ENCODE data around the gene A3GALT2. TPM values are rescaled to one million over a fixed set of nuclear protein-coding genes. Genes with fewer than 3 reads are reported as not detected.
"Not testable (repeated sequence)": the region's sequence is repeated elsewhere in the genome, so short reads cannot be mapped to it uniquely, and the experiment has no call there.

A3GALT2 gene
- total RNA-seq, 1 donor from 2014 or later, result not detected

DNA sequence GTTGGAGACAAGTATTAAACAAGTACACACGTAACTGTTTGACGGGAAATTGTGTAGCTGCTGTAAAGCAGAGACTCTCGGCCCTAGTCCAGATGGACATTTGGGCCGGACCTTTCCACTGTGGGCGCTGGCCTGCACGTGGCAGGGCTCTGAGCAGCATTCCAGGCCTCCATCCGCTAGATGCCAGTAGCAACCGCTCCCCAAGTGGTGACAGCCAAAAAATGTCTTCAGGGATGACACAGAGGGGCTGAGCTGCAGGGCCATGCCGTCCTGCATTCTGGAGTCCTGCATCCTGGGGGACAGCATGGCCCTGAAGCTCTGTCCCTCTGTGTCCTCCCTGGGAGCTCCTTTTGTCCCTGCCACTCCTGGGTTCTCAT lies 24.8 kb downstream of the A3GALT2 start:
- intact Hi-C loops (cut with micrococcal nuclease), result loop anchor here (5.0 kb wide), 1 partner anchor 169 kb away; no protein-coding TSS in a partner anchor

DNA sequence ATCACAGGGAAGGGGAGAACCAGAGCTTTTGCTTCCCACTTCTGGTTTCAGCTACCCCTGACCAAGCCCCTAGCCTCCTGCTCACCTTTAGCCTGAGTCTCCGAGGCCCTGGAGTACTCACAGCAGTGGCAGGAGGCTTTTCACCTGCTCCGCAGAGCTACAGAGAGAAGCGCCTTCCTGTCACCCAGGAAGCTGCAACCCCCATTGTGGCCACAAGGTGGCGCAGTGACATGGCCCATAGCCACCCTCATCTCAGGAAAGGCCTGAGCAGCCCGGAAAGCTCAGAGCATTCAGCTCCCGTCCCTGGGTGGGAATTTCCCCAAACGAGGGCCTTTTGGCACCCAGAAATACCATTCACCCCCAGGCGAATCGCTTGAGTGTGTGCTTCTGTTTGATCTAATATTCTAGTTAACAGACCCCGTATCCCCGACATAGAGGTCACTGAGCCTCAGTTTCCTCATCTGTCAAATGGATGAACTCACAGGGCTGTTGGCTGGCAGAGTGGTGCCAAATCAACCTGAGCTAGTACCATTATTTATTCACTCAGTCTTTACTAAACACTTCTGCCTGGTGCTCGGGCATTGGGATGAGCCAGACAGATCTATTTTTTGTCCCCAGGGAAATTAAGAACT lies 25.3 kb downstream of the A3GALT2 start:
- intact Hi-C loops (cut with micrococcal nuclease), result loop anchor here (1.0 to 5.0 kb wide), 8 partner anchors 39 to 318 kb away; partner anchors contain the start of gene ZNF362

DNA sequence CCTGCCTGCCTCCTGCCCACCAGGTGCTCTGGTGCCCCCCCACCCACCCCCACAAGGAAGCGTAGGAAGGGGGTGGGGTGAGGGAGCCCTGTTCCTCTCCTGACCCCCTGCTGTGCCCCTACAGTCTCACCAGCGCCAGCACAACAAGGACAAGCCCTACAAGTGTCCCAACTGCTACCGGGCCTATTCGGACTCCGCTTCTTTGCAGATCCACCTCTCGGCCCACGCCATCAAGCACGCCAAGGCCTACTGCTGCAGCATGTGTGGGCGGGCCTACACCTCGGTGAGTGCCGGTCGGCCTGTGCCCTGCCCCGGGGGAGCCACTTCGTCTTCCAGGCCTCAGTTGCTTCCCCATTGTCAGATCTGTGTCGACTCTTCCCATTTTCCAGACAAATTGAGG lies 25.9 kb downstream of the A3GALT2 start:
- intact Hi-C loops (cut with micrococcal nuclease), result loop anchor here (1.0 to 5.0 kb wide), 8 partner anchors 38 to 318 kb away; partner anchors contain the start of gene ZNF362

DNA sequence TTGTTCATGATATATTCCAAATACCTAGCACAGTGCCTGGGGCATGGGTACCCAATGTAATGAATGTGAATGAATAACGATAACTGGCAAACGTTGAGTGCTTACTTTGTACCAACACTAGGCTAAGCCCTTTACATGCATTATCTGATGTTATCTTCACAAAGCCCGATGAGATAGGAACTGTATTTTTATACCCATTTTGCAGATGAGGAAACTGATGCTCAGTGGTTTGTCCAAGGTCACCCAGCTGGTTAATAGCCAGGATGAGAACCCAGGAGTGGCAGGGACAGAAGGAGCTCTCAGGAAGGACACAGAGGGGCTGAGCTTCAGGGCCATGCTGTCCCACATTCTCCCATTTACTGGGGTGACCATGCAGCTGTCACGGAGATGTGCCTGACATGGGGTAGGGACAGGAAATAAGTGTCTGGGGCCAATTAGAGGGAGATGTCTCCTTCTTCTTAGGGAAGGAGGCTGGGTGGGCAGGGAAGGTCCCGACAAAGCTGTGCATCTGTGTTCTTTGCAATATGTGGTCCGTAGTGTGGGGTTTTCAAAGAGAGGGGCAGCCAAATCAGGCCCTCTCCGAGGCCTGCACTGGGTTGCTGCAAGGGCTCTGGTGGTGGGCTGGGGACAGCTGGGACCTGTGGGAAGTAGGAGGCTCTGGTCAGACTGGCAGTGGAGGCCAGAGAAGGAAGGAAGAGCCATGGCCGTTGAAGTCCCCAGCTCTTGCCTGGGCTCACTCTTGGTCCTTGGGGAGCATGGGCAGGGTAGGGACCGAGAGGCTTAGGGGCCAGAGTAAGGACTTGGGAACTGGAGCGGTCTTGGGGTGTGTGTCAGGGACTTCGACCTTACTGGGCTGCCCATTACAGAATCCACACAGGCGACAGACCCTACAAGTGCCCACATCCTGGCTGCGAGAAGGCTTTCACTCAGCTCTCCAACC lies 26.6 kb downstream of the A3GALT2 start:
- intact Hi-C loops (cut with micrococcal nuclease), result loop anchor here (1.0 to 5.0 kb wide), 8 partner anchors 38 to 319 kb away; partner anchors contain the start of gene ZNF362

DNA sequence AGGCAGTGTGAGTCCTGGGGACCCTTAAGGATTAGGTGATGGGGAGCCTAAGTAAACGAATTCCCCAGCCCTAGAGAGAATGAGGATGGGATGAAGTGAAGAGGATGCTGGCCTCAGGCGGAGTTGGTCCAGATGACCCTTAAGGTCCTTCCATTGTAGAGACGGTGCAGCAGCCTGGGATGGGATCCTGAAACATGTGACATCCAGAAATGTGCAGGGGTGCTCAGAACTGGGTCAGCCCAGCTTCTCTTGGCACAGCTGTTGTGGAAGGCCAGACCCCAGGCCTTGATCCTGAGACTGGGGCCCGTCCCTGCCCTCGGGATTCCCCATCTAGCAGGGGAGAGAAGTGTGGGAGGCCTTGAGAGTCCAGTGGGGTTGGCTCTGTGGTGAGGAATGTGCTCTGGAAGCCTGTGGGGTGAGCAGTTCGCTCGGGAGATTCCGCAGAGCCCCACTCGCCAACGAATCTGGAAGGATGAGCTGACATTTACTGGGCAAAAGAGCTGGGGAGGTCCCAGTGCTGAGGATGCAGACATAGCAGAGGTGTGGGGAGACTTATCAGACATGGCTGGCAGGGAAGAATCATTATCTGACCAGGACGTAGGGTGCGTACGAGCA lies 28.1 kb downstream of the A3GALT2 start:
- intact Hi-C loops (cut with micrococcal nuclease), result no loop called here

DNA sequence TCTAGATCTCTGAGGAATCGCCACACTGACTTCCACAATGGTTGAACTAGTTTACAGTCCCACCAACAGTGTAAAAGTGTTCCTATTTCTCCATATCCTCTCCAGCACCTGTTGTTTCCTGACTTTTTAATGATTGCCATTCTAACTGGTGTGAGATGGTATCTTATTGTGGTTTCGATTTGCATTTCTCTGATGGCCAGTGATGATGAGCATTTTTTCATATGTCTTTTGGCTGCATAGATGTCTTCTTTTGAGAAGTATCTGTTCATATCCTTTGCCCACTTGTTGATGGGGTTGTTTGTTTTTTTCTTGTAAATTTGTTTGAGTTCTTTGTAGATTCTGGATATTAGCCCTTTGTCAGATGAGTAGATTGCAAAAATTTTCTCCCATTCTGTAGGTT lies 30.3 kb downstream of the A3GALT2 start:
- intact Hi-C loops (cut with micrococcal nuclease), result not testable (repeated sequence)

DNA sequence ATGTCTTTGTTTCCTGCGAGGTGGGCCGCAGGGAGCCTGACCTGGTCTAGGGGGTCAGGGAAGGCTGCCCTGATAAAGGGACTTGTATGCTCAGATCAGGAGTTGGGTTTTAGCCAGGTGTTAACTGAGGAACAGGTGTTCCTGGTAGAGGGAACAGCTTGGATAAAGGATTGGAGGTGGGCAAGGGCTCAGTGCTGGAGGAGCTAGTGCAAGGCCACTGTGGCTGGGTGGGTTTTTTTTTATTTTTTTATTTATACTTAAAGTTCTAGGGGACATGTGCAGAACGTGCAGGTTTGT lies 31.1 kb downstream of the A3GALT2 start:
- intact Hi-C loops (cut with micrococcal nuclease), result no loop called here

DNA sequence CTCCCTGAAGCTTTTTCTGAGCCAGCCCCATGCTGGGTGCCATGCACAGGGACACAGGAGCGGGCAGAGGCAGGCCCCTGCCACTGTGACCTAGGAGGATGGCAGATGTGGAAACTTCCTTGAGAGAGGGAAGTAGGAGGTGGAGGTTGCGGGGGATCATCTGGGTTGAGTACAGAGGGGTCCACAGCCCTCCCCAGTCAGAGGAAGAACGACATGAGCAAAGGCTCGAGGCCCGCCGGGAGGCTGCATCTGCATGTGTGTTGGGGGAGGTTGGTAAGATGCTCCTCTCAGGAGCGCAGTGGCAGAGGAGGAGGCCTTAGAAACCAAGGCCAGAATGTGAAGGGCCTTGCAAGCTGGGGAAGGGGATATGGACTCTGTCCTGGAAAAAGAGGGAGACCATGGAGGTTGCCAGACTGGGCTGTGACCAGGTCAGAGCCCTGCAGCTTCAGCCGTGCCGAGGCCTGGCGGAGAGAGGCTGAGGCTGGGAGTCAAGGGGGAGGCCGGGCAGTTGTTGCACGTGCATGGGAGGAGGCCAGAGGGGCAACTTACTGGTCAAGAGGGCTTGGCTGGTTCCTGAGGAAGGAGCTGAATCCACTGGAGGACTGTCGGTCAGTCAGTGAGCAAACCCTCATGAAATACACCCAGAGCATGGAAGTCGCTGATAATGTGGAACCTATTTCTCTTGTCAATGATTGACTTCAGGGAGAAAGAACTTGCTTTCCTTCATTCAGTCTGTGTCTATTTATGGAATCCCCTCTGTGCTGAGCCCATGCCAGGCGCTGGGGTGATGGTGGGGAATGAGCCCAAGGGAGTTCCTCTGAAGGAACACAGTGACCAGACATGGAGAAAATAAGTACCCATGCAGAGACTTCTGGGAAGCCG lies 31.7 kb downstream of the A3GALT2 start:
- intact Hi-C loops (cut with micrococcal nuclease), result no loop called here

DNA sequence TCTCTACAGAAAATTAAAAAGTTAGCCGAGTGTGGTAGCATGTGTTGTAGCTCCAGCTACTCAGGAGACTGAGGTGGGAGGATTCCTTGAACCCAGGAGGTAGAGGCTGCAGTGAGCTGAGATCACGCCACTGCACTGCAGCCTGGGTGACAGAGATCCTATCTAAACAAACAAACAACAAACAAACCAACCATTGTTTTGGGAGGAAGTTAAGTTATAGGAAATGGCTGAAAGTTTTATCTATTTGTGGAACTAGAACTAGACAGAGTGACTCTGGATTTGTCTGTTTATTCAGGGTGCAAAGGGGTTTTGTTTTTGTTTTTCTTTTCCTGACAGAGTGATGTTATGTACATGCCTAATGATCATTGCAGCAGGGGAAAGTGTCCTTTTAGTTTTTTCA lies 33.6 kb downstream of the A3GALT2 start:
- intact Hi-C loops (cut with micrococcal nuclease), result no loop called here

DNA sequence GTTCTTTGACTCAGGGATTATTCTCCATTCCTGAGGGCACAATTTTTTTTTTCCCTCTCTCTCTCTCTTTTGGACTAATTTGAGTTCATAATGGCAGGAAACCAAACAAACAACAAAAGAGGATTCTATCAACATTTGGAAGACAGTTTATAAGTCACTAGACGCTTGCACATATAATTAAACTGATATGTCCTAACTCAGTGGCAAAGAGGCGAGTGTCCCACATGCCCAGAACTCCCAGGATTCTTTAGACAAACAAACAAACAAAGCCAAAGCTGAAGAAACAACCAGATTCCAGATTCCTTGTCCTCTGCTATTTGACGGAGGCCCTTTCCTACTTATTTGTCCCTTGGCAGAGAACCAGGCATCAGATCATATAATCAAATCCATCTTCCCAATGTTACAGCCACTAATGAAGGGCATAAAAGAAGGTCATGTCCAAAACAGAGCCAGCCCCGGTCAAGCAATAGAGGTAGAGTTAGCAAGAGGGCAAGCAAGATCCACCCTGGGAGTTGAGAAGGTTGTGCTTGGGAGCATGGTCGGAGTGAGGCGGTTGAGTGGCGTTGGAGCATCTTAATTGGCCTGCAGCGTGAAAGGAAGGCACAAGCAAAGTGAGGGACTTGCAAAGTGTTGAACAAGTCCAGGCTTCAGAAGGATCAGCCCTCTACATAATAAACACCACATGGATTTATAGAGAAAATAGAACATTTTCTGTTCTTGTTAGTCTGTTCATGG lies 34.3 kb downstream of the A3GALT2 start:
- intact Hi-C loops (cut with micrococcal nuclease), result no loop called here

DNA sequence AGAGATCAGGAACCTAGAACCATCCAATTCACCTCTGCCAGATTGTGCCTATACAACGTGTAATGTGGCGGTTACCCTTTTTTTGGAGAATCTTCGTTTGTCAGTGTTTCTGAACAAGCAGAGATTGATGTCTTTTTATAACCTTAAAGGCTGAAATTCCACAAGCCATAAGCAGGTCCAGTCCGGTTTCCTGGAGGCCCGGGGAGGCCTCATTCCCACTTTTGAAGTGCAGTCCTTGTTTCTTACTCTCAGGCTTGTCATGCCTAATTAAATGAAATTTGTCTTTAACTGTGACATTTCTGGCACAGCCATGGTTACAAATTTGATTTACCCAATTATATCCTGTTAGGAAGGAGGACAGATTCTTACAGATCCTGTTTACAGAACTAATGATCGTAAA lies 36.8 kb downstream of the A3GALT2 start:
- intact Hi-C loops (cut with micrococcal nuclease), result no loop called here

DNA sequence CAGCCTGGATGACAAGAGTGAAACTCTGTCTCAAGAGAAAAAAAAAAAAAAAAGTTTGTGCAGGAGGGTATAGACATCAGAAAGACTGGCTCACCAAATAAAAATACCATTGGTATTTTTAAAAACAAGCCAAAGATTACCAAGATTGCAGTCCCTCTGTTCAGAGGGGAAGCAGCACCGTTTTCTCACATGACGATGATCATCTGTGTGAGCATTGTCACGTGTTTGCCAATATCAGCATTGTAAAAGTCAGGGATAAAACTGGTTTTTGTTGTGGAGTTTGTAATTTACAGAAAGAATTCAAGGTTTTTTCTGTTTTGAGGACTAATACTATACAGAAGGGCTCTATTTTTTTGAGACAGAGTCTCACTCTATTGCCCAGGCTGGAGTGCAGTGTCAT lies 38.1 kb downstream of the A3GALT2 start:
- intact Hi-C loops (cut with micrococcal nuclease), result no loop called here

DNA sequence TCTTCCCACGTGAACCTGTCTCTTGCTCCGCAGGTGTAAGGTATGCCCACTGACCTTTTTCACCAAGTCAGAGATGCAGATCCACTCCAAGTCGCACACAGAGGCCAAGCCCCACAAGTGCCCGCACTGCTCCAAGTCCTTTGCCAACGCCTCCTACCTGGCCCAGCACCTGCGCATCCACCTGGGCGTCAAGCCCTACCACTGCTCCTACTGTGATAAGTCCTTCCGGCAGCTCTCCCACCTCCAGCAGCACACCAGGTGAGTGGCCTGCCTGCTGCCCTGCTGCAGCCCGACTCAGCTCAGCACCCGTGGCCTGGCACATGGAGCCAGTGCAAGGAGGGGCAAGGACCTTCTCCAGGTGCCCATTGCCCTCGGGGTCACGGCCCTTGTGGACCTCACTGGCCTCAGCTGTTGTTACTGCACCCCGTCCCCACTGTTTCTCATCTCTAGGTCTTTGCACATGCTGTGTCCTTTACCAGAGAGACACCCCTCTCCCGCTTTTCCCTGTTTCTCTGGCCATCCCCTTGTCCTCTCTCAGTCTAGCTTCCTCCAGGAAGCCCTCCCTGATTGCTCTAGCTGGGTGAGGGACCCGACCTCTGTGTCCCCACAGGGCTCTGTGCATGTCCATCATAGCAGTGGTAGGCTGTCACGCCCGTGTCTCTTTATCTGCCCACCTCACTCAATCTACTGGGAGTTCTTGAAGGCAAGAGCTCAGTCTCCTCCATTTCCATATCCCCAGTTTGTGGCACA lies 39.2 kb downstream of the A3GALT2 start:
- intact Hi-C loops (cut with micrococcal nuclease), result no loop called here

DNA sequence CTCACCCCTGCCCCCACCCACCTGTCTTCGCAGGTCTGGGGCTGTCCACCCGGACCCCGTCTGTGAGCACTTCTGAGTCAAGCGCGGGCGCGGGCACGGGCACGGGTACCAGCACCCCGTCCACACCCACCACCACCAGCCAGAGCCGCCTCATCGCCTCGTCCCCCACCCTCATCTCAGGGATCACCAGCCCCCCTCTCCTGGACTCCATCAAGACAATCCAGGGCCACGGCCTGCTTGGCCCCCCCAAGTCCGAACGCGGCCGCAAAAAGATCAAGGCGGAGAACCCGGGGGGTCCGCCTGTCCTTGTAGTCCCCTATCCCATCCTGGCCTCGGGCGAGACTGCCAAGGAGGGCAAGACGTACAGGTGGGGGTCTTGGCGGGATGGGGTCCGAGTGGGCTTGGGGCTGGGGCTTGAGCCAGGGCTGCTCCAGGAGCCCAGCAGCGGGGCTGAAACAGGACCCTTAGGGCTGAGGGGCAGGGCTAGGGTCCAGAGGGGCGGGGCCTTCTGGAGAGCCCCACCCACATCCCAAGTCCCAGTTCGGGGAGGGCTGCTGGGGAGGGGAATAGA lies 40.7 kb downstream of the A3GALT2 start:
- intact Hi-C loops (cut with micrococcal nuclease), result no loop called here

DNA sequence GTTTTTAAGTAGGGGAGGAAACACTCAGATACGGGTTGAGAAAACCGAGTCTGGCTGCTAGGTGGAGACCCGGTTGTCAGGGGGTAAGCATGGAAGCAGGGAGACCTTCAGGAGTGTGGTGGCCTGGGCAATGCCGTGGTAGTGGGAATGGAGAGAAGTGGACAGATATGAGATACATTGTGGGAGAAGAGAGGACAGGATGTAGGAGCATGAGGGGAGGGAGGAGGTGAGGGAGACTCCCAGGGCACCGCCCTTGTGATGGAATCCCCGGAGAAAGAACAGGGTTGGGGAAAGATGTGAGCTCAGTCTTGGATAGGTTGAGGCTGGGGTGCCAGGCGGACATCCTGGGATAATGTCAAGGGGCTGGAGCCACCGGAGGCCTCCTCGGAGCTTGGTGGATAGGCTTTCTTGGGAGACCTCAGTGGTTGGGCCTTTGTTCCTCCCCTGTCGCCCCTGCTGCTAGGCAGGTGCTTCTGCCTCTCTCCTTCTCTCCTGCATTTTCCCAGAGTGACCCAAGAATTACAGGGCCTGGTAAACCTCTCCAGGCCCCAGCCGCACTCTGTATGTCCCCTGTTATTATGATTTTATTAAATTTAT lies 43.3 kb downstream of the A3GALT2 start:
- intact Hi-C loops (cut with micrococcal nuclease), result no loop called here

DNA sequence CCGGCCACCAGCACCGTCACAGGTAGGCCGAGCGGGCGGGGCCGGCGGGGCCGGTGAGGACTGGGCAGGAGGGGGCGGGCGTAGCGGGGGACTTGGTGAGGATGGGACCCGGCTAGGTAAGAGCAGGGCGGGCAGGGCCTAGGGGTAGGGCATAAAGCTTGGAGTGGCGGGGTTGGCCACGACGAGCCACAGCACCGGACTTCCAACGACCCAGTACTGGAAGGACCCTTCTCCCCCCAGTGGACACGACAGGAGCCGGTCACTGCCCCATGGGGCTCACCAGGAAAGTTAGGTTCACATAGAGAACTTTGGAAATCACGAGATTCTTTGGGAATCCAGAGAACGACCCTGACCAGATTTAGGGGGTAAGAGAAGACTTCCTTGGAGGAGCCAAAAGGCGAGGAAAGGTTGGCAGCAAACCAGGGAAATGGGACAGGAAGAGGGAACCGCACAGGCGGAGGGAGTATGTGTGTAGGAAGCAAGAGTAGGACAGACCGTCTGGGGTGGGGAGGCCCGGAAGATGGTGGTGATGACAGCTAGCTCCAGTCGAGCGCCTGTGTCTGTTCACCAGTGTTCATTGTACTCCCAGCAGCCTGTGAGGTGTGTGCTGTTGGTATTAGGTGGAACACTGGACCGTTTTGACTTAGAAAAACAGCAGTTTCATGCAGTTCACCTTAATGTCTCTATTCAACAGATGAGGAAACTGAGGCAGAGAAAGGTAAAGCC lies 44.2 kb downstream of the A3GALT2 start:
- intact Hi-C loops (cut with micrococcal nuclease), result no loop called here

DNA sequence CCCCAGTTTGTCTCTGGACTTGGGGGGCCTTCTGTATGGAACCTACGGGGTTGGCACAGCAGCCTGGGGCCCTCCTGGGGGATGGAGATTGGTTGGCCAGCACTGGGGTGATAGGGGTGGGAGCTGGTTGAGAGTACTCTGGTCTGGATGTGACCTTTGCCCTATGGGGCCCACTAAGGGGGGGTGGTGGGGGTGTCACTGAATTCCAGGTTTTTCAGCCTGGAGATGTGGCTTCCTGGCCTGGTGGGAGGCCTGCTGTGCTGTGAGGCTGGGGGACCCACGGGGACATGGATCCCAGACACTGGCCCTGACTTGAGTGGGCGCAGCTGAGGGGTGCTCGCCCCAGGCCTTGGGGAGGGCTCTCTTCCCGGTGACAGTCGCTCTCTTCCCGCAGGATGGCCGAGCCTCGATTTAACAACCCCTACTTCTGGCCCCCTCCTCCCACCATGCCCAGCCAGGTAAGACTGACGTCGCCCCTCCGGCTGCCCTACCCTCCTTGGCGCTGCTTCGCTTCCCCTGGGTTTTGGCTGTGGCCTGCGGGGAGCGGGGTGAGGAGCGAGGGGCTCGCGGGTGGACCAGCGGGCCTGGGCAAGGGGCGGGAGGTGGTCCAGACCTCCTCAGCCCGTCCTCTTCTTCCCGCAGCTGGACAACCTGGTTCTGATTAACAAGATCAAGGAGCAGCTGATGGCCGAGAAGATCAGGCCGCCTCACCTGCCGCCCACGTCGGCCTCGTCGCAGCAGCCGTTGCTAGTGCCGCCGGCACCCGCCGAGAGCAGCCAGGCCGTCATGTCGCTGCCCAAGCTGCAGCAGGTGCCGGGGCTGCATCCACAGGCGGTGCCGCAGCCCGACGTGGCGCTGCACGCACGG lies 45.0 kb downstream of the A3GALT2 start:
- intact Hi-C loops (cut with micrococcal nuclease), result no loop called here

All from T-helper 1 cell treated with Interleukin-12 subunit alpha and Interleukin-12 subunit beta and Interleukin-4 antibody, amounts not matched to agents 30 ng/mL and 1 ng/mL, for 36 hours (primary cell).